GM13977 (cell line): ENCODE measurements around the gene TBX10.
A peak's percentile ranks its signal among the peaks of the same experiment; 100 is the strongest.

Source experiments
- DNase-seq: peaks from one replicate; pipeline ENCODE4 v3.0.0; 2012; ENCODE audit warnings: low spot score
- in situ Hi-C: fragments of 300-500 bp; cut with MboI; formaldehyde crosslinking; loops from one replicate; pipeline ENCODE4 v1.12.0; 2022; ENCODE audit warnings: low sequenced_read_pairs, low pct_unique_long_range_greater_than_20kb, mixed read lengths, inconsistent platforms; ENCODE audit not compliant: unreplicated experiment
- TF ChIP-seq, protein P1 (sequence below): IDR thresholded peaks from 2 replicates; pipeline ENCODE4 v1.5.1; 2012; ENCODE audit warnings: mild to moderate bottlenecking, control low read depth; ENCODE audit not compliant: insufficient read depth; ENCODE audit errors: extremely low read depth, missing control alignments

The TBX10 gene

DNA sequence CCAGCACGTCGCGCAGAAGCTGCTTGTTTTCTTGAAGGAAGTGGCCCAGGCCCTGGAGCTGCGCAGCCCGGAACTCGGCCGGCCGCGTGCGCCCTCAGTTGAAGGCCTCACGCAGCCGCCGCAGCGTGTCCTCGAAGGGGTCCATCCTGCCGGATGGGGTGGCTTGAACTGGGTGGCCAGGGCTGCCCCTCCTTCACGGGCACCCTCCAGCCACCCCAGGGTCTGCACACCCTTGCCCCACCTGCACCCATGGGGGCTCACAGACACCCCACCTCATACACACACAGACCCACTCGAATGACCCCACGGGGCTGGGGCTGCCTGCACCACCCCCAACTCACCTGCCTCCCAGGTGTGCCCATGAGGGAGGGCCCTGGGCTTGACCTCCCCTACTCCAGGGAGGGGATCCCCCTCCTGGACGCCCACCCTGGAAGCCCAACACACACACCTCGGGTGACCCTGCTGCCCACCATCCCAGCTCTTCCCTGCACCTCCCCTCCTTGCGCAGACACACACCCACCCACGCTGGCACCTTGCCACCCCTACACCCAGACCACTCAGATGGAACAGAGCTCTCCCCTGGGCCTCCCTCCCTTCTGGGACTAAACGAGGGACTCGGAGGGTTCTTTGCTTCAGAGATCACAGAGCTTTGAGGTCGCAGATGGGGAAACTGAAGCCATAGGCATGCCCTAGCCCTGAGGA is 28.1 kb upstream of the TBX10 start:
- in situ Hi-C loops = no loop called here
- TF ChIP-seq, protein P1, sequence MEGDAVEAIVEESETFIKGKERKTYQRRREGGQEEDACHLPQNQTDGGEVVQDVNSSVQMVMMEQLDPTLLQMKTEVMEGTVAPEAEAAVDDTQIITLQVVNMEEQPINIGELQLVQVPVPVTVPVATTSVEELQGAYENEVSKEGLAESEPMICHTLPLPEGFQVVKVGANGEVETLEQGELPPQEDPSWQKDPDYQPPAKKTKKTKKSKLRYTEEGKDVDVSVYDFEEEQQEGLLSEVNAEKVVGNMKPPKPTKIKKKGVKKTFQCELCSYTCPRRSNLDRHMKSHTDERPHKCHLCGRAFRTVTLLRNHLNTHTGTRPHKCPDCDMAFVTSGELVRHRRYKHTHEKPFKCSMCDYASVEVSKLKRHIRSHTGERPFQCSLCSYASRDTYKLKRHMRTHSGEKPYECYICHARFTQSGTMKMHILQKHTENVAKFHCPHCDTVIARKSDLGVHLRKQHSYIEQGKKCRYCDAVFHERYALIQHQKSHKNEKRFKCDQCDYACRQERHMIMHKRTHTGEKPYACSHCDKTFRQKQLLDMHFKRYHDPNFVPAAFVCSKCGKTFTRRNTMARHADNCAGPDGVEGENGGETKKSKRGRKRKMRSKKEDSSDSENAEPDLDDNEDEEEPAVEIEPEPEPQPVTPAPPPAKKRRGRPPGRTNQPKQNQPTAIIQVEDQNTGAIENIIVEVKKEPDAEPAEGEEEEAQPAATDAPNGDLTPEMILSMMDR = no peak

DNA sequence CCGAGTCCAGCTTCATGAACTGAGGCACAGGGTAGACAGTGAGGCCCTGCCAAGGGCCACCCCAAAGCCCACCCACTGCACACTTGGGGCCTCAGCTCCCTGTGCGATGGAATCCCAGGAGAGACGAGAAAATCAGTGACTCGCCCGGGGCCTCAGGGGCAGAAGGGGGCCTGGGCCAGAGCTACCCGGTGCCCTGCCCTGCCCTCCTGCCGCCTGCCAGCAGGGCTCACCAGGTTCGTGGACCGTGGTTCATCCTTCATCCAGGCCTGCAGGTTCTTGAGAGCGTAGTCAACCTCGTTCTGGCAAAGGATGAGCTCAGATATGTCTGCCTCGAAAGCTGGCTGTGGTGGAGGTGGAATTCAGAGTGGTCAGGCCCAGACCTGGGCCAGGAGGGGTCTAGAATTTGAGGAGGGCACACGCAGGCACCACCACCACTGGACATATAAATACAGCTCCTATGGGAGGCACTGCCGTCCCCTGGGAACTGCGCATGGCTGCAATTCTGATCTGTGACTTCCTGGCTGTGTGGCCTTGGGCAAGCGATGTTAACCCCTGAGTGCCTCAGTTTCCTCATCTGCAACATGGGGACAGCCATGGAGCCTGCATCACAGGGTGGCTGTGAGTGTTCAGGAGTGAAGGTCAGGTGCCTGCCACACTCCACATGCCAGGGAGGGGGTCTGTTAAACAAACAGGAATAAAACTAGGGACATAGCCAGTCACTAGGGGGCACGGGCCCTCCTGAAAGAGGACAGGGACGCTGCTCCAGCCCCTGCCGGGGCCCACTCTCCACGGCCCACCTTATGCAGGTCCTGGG is 27.3 kb upstream of the TBX10 start:
- peak; percentile 15 for DNase-seq
- TF ChIP-seq, protein P1 = no peak
- in situ Hi-C loops = no loop called here

More for the DNA sequence above, 28.1 kb upstream of the TBX10 start:
- peak; percentile 55 for DNase-seq

DNA sequence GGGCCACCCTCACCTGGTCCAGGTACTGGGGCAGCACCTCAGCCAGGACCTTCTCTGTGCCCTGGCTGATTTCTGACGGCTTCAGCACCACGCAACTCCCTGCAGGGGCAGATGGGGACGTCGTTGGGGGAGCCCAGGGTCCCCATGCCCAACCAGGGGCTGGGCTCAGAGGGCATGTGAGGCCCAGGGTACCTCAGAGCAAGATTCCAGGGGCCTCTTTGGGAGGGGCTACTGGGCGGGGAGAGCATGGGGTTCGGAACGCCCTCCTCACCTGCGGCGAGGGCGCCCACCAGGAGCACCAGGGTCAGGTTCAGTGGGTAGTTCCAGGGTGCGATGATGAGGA is 26.7 kb upstream of the TBX10 start:
- no peak for DNase-seq
- in situ Hi-C loops = no loop called here
- TF ChIP-seq, protein P1 = no peak

DNA sequence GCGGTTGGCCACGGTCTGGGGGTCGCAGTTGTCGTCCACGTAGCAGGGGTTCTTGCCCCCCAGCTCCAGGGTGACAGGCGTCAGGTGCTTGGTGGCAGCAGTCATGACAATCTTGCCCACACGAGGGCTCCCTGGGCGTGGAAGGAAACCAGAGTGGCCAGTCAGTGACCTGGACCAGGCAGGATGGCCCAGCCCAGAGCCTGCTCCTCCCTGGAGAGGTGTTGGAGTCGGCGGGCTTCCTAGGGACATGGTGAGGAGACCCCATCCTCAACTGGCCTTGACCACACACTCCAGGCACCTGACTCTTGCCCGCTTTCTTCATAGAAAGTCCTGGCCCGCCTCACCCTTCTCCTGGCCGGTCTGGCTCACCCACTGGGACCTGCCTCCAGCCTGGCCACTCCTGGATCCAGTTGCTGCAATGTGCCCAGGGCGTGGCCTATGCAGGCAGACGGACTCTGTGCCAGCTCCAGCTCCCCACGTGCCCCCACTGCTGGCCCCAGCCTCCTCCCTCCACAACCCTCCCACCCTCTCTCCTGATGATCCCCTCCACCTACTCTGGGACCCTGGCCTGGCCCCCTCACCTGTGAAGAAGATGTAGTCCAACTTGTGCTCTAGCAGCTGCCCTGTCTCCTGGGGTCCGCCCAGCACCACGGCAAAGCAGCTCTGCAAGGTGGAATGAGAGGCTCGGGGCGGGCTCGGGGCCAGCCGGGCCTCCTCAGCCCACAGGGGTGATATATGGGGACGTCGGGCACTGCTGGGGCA is 26.2 kb upstream of the TBX10 start:
- in situ Hi-C loops = no loop called here
- DNase-seq = peak; percentile 45
- TF ChIP-seq, protein P1 = peak; percentile 26

DNA sequence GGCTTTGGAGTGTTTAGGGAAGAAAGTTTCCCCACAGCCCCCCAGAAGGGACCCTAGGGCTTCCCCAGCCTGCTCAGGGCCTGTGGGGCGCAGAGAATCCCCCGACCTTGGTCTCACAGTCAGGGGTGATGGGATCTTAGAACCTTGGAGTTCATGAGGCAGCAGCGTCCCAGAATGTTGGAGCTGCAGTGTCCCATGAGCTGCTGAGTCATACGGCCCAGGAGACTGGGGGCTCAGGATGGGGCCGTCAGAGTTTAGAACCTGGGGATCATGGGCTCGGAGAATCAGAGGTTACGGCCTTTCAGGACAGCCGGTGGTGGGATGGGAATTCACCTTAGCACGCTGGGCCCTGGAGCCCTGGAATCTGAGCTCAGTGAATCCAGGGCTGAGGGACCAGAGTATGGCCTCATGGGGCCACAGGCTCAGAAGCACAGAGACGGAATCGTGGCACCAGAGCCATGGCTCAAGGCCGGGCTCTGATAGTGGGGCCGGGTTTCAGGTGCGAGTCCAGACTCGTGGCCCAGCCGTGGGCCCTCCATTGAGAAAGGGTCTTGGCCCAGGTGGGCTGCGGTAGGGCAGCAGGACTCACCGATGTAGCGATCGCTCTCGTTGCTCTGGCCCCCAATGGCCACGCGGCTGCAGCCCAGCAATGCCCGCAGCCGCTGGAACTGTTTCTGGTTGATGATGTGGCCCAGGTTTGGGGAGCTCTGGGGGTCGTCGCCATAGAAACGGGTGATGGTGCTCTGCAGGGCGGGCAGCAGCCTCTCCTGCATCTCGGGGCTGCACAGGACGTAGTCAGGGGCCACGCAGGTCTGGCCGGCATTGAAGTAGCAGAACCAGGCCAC is 25.4 kb upstream of the TBX10 start:
- TF ChIP-seq, protein P1 = no peak
- in situ Hi-C loops = no loop called here
- DNase-seq = peak; percentile 15

DNA sequence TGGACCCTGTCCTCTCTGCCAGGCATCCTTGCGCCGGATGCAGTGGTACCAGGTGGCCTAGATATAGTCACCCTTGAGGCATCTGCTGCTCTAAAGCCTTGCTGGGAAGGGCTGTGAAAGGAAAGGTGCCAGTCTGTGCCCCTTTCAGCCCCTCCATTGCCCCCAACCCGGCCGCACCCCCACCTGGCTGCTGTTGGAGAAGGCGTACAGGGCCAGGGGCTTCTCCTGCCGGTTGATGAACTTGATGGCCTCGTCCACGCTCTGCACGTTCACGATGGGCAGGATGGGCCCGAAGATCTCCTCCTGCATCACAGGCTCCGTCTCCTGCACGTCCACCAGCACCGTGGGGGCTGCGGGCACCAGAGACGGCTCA is 24.6 kb upstream of the TBX10 start:
- in situ Hi-C loops = no loop called here
- TF ChIP-seq, protein P1 = no peak
- no peak for DNase-seq
